Endothelial cell of umbilical vein (primary cell): ENCODE results near the gene SYTL3. TPM values are rescaled to one million over a fixed set of nuclear protein-coding genes. Genes with fewer than 3 reads are reported as not detected.

Experiments used
- BruUV-seq: library from RNA; stranded (reverse); fragments of 400-500 nt; replicated peaks from 2 replicates; lab custom pipeline; 2021; lab: Mats Ljungman, UMichigan
- CTCF ChIA-PET: fragments of 300-600, 350-600 bp; sonication (Branson Sonifier 250); formaldehyde crosslinking; loops from one replicate; lab custom pipeline; 2021; ENCODE audit warnings: antibody characterized with exemption, inconsistent platforms; lab: Charles Lee
- POLR2A ChIA-PET: fragments of 300-600, 350-600 bp; sonication (Branson Sonifier 250); formaldehyde crosslinking; loops from one replicate; lab custom pipeline; 2021; ENCODE audit warnings: antibody characterized with exemption, inconsistent platforms; lab: Charles Lee
- DNase-seq: peaks from one replicate; pipeline ENCODE4 v3.0.0-alpha.2; 2011; ENCODE audit warnings: low read depth, low spot score
- FAIRE-seq: peaks from 2 replicates; lab custom pipeline; 2011; peaks lifted over from hg19 to GRCh38; lab: Jason Lieb, UNC
- H2AFZ ChIP-seq: 2 replicates; pipeline ENCODE4 v1.6.0; 2012; ENCODE audit warnings: low read depth, low read length, control low read depth, inconsistent platforms
- H3K27ac ChIP-seq: 2 replicates; pipeline ENCODE4 v1.5.1; 2011; ENCODE audit warnings: low read depth, mild to moderate bottlenecking, control low read depth, low read length, moderate library complexity; ENCODE audit not compliant: insufficient read depth
- H3K27me3 ChIP-seq, 2 experiments: 2 replicates each; pipeline versions ENCODE4 v1.6.0 to v1.6.1; 2011; ENCODE audit warnings: low read length in 2 of 2, mixed read lengths in 1 of 2; ENCODE audit not compliant: control insufficient read depth in 2 of 2, insufficient read depth in 2 of 2
- H3K36me3 ChIP-seq, 2 experiments: 2 replicates in 1 of 2; 3 replicates in 1 of 2; pipeline ENCODE4 v1.5.1; 2011; ENCODE audit warnings: low read length in 2 of 2, mild to moderate bottlenecking in 1 of 2, moderate library complexity in 1 of 2; ENCODE audit not compliant: control insufficient read depth in 2 of 2, insufficient read depth in 2 of 2; ENCODE audit errors: extremely low read depth in 1 of 2
- H3K4me1 ChIP-seq: 3 replicates; pipeline ENCODE4 v1.5.1; 2011; ENCODE audit warnings: mild to moderate bottlenecking, low read length; ENCODE audit not compliant: control insufficient read depth, insufficient read depth; ENCODE audit errors: extremely low read depth
- H3K4me2 ChIP-seq: 2 replicates; pipeline ENCODE4 v1.6.1; 2011; ENCODE audit warnings: low read length, control low read depth, mixed read lengths; ENCODE audit not compliant: insufficient read depth
- H3K4me3 ChIP-seq, 3 experiments: fragments of 200-600 bp in 1 of 3; sonication (generic), shearing (Covaris generic) in 1 of 3; replicated peaks in 1 of 3; 2 replicates each; pipeline ENCODE4 v1.5.1; 2011 to 2016; ENCODE audit warnings: control low read depth in 3 of 3, low read length in 3 of 3, mild to moderate bottlenecking in 2 of 3, inconsistent platforms in 1 of 3, low read depth in 1 of 3, moderate library complexity in 1 of 3; ENCODE audit not compliant: insufficient read depth in 1 of 3
- H3K79me2 ChIP-seq: 2 replicates; pipeline ENCODE4 v1.6.0; 2012; ENCODE audit warnings: low read length, inconsistent platforms; ENCODE audit not compliant: control insufficient read depth, insufficient read depth
- H3K9ac ChIP-seq: replicated peaks from 2 replicates; pipeline ENCODE3; 2011; ENCODE audit warnings: low read length, control low read depth; ENCODE audit not compliant: insufficient read depth; ENCODE audit errors: extremely low read depth
- H3K9me1 ChIP-seq: replicated peaks from 3 replicates; pipeline ENCODE4 v1.6.0; 2011; ENCODE audit warnings: mild to moderate bottlenecking, low read length; ENCODE audit not compliant: control insufficient read depth, insufficient read depth; ENCODE audit errors: extremely low read depth
- H3K9me3 ChIP-seq: replicated peaks from 2 replicates; pipeline ENCODE4 v1.5.1; 2012; ENCODE audit warnings: low read length, inconsistent platforms; ENCODE audit not compliant: control insufficient read depth, insufficient read depth
- H4K20me1 ChIP-seq: replicated peaks from 2 replicates; pipeline ENCODE3; 2011; ENCODE audit warnings: mild to moderate bottlenecking, low read length; ENCODE audit not compliant: control insufficient read depth, insufficient read depth; ENCODE audit errors: extremely low read depth
- EZH2 ChIP-seq: IDR thresholded peaks from 2 replicates; pipeline ENCODE4 v1.6.1; 2012; ENCODE audit warnings: borderline replicate concordance, low read depth, mild to moderate bottlenecking, moderate library complexity, low read length, inconsistent platforms; ENCODE audit not compliant: severe bottlenecking
- FOS ChIP-seq: IDR thresholded peaks from 2 replicates; pipeline ENCODE4 v1.6.1; 2011; ENCODE audit warnings: mild to moderate bottlenecking, low read length, moderate library complexity, borderline replicate concordance; ENCODE audit not compliant: insufficient read depth
- GATA2 ChIP-seq: IDR thresholded peaks from 2 replicates; pipeline ENCODE4 v1.7.0; 2011; ENCODE audit warnings: low read depth, mild to moderate bottlenecking, moderate library complexity, mixed read lengths, low read length; ENCODE audit not compliant: insufficient read length, insufficient read depth
- JUN ChIP-seq: IDR thresholded peaks from 2 replicates; pipeline ENCODE4 v1.6.1; 2011; ENCODE audit warnings: borderline replicate concordance, low read depth; ENCODE audit not compliant: insufficient read length, insufficient read depth
- MAX ChIP-seq: IDR thresholded peaks from 2 replicates; pipeline ENCODE4 v1.6.1; 2011; ENCODE audit not compliant: insufficient read depth, insufficient read length
- MYC ChIP-seq: IDR thresholded peaks from one replicate; pipeline ENCODE4 v1.6.1; 2011; ENCODE audit warnings: mild to moderate bottlenecking, low read depth, low read length
- POLR2A ChIP-seq: IDR thresholded peaks from 2 replicates; pipeline ENCODE4 v1.6.1; 2012; ENCODE audit warnings: low read depth, mild to moderate bottlenecking, control low read depth, low read length
- POLR2AphosphoS5 ChIP-seq: IDR thresholded peaks from 2 replicates; pipeline ENCODE4 v1.6.1; 2012; ENCODE audit warnings: low read depth, mild to moderate bottlenecking, control low read depth, low read length, moderate library complexity; ENCODE audit not compliant: insufficient read depth
- dilution Hi-C: fragments of 300-500 bp; cut with MboI; formaldehyde crosslinking; loops from one replicate; pipeline ENCODE4 v1.15.0; 2019; ENCODE audit warnings: low sequenced_read_pairs; ENCODE audit not compliant: extremely low pct_ligation_motif_present
- intact Hi-C: fragments of 100-400 bp; cut with micrococcal nuclease; formaldehyde crosslinking; loops from one replicate; pipeline ENCODE4 v1.10.0; 2022
- polyA plus RNA-seq, 4 experiments: library from polyadenylated mRNA; depleted of rRNA in 3 of 4; stranded (reverse) in 3 of 4; unstranded in 1 of 4; fragments of >200 nt; gene quantifications; 2 replicates each; pipeline versions ENCODE4 v1.2.1 to v1.2.3, GENCODE V29; 2011 to 2012; ENCODE audit warnings: missing spikeins in 1 of 4
- total RNA-seq: library from RNA; stranded (reverse); gene quantifications from 2 replicates; pipeline ENCODE4 v1.2.3, GENCODE V29; 2021
- TF ChIP-seq, protein P1 (sequence below), 2 donors: IDR thresholded peaks; 1 replicate in 1 of 2; 2 replicates in 1 of 2; pipeline ENCODE4 v1.5.1; 2011; ENCODE audit warnings: low read length in 2 of 2, mild to moderate bottlenecking in 2 of 2, moderate library complexity in 2 of 2, control low read depth in 1 of 2, inconsistent platforms in 1 of 2, low read depth in 1 of 2; ENCODE audit not compliant: insufficient read depth in 1 of 2; ENCODE audit errors: extremely low read depth in 1 of 2

Gene SYTL3
- total and polyA plus RNA-seq, 2 donors (not counting 3 experiments of a cell fraction or from before 2014, with no cell fraction given) = 0.59 to 0.77 TPM

GRCh38 chr6:158680015-158680414, 30.2 kb downstream of the SYTL3 start:
- intact Hi-C loops = no loop called here
- no peak for DNase-seq
- Histone ChIP-seq H3K9me1 (no peaks in the 10 kb centered on the region), H3K79me2 (no peaks in the 10 kb centered on the region), H3K27me3 (no peaks in the 10 kb centered on the region), H3K4me3 (no peak overlapping the region), H3K36me3 (no peaks in the 10 kb centered on the region), H3K4me2 (no peak overlapping the region), H3K9ac (no peak overlapping the region), H3K27ac (no peak overlapping the region), H2AFZ (no peak overlapping the region), H3K9me3 (no peaks in the 10 kb centered on the region), H3K4me1 (no peaks in the 10 kb centered on the region), H4K20me1 (no peaks in the 10 kb centered on the region)
- BruUV-seq = no TSS peak
- ChIA-PET CTCF (interaction anchor here (0.8 to 2.4 kb wide), 2 partner anchors 11 to 466 kb away, joined by 5 to 12 read pairs; no protein-coding TSS in a partner anchor), POLR2A (no interaction called here)
- dilution Hi-C loops = no loop called here
- TF ChIP-seq MYC = no peak
- TF ChIP-seq, protein P1, sequence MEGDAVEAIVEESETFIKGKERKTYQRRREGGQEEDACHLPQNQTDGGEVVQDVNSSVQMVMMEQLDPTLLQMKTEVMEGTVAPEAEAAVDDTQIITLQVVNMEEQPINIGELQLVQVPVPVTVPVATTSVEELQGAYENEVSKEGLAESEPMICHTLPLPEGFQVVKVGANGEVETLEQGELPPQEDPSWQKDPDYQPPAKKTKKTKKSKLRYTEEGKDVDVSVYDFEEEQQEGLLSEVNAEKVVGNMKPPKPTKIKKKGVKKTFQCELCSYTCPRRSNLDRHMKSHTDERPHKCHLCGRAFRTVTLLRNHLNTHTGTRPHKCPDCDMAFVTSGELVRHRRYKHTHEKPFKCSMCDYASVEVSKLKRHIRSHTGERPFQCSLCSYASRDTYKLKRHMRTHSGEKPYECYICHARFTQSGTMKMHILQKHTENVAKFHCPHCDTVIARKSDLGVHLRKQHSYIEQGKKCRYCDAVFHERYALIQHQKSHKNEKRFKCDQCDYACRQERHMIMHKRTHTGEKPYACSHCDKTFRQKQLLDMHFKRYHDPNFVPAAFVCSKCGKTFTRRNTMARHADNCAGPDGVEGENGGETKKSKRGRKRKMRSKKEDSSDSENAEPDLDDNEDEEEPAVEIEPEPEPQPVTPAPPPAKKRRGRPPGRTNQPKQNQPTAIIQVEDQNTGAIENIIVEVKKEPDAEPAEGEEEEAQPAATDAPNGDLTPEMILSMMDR (IDR thresholded peaks at IDR 0.05; ENCODE audit: extremely low read depth in 1 of 2, insufficient read depth in 1 of 2, low read depth in 1 of 2, low read length in 2 of 2) = no peak
- TF ChIP-seq MAX = no peak
- TF ChIP-seq FOS = no peak
- no peak for TF ChIP-seq JUN
- no peak for TF ChIP-seq POLR2A
- no peak for TF ChIP-seq EZH2
- TF ChIP-seq POLR2AphosphoS5 = no peak
- TF ChIP-seq GATA2 = no peak
- no peak for FAIRE-seq
